Activated naive CD8-positive, alpha-beta T cell (primary cell): Measurements from ENCODE around the gene PRPF8.
"Not testable (repeated sequence)": the region's sequence is repeated elsewhere in the genome, so short reads cannot be mapped to it uniquely, and the experiment has no call there.

Experiments used
- H3K27ac Mint-ChIP-seq: one replicate; pipeline ENCODE4 v1.8.0; 2021; ENCODE audit warnings: mixed read lengths
- H3K27me3 Mint-ChIP-seq: one replicate; pipeline ENCODE4 v1.8.0; 2021; ENCODE audit warnings: mixed read lengths
- H3K36me3 Mint-ChIP-seq: one replicate; pipeline ENCODE4 v1.8.0; 2021; ENCODE audit warnings: mixed read lengths
- H3K4me1 Mint-ChIP-seq: one replicate; pipeline ENCODE4 v1.8.0; 2021; ENCODE audit warnings: low read depth, mixed read lengths
- H3K4me3 Mint-ChIP-seq: one replicate; pipeline ENCODE4 v1.8.0; 2021; ENCODE audit warnings: mild to moderate bottlenecking, mixed read lengths
- H3K9me3 Mint-ChIP-seq: one replicate; pipeline ENCODE4 v1.8.0; 2021; ENCODE audit warnings: low read depth, mixed read lengths

Gene PRPF8

DNA sequence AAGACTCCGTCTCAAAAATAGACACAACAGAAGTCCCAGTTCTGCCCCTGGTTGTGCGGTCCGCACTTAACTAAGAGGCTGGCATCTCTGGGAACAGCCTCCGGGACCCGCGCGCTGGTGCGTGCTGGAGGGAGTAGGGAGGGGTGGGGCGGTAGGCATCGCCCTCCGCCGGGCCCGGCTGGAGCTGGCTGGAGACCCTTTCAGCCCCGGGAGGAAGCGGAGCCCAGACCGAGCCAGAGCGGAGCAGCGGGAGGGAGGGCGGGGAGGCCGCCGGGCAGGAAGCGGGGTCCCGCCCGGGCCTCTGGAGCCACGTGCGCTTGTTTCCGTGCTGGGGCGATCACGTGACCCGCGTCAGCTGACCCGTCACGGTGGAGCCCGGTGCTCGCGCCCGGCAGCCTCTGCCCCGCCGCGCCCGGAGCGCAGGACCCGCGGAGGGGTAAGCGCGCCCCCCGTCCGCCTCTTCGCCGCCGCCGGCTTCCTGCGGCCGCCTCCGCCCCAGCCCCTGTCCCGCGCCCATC, 39.7 kb upstream of the PRPF8 start, which contains the start of gene WDR81:
Gene WDR81 (plus strand): TSS at position 354 of the 518 bp plus-strand sequence. CDS start 256 bp downstream, outside the sequence.
- Mint-ChIP-seq H3K9me3 (no peaks in the 10 kb centered on the region), H3K27ac (peak within 1 kb of the TSS; percentile 66), H3K27me3 (no peaks in the 10 kb centered on the region), H3K4me1 (peaks cover 32% of the 10 kb centered on the region), H3K4me3 (peak within 1 kb of the TSS; percentile 82), H3K36me3 (no peaks in the 10 kb centered on the region)

DNA sequence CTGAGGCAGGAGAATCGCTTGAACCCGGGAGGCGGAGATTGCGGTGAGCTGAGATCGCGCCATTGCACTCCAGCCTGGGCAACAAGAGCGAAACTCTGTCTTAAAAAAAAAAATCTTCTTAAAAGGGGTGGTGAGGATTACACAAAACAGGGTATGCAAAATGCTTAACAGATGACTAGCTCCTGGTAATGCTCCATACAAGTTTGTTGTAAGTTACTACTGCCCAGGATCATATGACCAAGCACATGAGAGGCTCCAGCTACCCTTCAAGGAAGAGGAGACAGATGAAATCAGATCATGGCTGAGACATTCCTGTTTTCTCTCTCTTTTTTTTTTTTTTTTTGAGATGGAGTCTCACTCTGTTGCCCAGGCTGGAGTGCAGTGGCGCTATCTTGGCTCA, 37.4 kb upstream of the PRPF8 start:
- H3K36me3 Mint-ChIP-seq, H3K27ac Mint-ChIP-seq, H3K27me3 Mint-ChIP-seq, H3K9me3 Mint-ChIP-seq, H3K4me3 Mint-ChIP-seq: not testable (repeated sequence)
- H3K4me1 Mint-ChIP-seq, result peaks cover 34% of the 10 kb centered on the region

DNA sequence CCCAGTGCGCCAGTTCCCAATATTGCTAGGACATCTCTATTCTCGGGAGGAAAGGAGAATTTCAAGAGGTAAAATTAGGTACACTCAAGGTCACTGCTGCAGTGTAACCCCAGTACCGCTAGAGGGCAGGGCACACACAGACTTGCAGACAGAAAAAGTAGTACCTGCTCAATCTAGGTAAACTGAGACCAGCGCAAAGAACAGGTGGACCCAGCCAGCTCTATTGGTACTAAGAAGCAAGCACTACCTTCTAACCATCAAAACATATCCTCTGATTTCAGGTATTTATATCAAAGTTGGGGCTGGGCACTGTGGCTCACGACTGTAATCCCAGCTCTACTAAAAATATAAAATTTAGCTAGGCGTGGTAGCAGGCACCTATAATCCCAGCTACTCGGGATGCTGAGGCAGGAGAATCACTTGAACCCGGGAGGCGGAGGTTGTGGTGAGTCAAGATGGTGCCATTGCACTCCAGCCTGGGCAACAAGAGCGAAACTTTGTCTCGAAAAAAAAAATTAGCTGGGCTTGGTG, 36.3 kb upstream of the PRPF8 start:
- H3K9me3 Mint-ChIP-seq, result no peaks in the 10 kb centered on the region
- H3K36me3 Mint-ChIP-seq, result no peaks in the 10 kb centered on the region
- H3K4me3 Mint-ChIP-seq, result no peak overlapping the region
- H3K27ac Mint-ChIP-seq, result peak overlapping the region; percentile 30
- peaks cover 37% of the 10 kb centered on the region for H3K4me1 Mint-ChIP-seq
- no peaks in the 10 kb centered on the region for H3K27me3 Mint-ChIP-seq

DNA sequence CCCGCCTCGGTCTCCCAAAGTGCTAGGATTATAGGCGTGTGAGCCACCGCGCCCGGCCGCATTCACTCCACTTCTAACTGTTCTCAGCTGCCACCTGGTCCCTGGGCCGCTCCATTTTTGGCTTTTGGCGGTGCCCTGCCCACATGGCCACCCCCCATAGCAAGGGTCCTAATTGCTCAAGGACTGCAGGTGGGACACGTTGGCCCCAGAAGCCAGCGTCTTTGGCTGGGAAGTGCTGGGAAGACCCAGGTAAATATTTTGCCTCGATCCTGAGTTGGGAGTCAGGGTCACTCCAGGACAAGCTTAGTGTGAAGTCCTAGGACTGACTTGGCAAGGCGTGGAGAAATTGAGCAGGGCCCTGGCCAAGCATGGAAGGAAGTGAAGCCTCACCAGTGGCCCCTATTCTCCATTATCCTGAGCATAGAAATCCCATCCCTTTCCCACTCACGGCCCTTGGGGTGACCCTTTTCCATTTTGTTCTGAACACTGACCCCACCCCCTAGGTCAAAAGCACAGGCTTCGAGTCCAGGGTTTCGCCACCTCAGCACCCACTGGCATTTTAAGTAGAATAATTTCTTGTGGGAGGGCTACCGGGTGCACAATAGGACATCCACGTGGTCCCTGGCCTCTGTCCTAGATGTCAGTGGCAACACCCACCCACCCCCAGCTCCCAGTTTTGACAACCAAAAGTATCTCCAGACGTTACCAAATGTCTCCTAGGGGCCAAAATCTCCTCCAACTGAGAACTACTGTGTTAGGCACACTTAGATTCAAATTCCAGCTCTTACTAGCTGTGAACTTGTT, 33.9 kb upstream of the PRPF8 start:
- Mint-ChIP-seq H3K4me1 (peaks cover 34% of the 10 kb centered on the region), H3K36me3 (no peaks in the 10 kb centered on the region), H3K27ac (peak overlapping the region; percentile 98), H3K27me3 (peaks cover 1% of the 10 kb centered on the region), H3K4me3 (peak overlapping the region; percentile 94), H3K9me3 (no peaks in the 10 kb centered on the region)

DNA sequence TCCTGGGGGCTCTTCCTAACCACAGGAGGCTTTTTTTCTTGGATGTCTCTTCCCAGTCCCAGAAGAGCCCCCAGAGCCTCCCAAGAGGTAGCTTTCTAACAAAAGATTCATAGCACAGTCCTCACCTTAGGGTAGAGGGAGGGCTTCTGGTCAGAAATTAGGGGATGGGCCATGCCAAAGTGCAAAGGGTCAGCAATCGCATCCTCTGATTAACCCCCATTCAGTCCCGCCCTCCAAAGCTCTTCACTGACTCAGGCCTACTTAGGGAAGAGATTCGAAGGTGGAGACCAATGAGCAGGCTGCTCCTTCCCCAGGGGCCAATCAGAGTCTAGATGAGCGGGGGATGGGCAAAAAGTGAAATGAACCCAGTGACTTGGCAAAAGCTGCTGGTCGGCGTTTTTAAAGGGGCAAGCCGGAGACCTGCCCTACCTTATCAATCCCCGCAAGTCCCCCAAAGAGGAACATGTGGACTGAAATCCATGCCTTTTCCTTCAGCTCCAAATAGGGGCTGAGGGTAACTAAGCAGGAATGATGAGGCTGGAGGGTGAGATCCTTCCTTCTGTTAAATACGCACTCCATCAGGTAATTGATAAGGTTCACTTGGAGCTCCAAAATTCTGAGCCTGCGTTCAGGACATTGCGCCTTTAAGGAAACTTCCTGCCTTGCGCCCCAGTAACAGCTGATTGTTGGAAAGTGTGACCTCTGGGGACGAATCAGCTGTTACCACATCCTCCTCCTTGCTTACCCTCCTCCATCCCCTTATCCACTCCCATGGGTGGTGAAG, 32.4 kb upstream of the PRPF8 start:
- Mint-ChIP-seq H3K9me3 (no peaks in the 10 kb centered on the region), H3K27ac (peak overlapping the region; percentile 98), H3K4me1 (peaks cover 28% of the 10 kb centered on the region), H3K27me3 (peaks cover 1% of the 10 kb centered on the region), H3K4me3 (peak overlapping the region; percentile 94), H3K36me3 (no peaks in the 10 kb centered on the region)

DNA sequence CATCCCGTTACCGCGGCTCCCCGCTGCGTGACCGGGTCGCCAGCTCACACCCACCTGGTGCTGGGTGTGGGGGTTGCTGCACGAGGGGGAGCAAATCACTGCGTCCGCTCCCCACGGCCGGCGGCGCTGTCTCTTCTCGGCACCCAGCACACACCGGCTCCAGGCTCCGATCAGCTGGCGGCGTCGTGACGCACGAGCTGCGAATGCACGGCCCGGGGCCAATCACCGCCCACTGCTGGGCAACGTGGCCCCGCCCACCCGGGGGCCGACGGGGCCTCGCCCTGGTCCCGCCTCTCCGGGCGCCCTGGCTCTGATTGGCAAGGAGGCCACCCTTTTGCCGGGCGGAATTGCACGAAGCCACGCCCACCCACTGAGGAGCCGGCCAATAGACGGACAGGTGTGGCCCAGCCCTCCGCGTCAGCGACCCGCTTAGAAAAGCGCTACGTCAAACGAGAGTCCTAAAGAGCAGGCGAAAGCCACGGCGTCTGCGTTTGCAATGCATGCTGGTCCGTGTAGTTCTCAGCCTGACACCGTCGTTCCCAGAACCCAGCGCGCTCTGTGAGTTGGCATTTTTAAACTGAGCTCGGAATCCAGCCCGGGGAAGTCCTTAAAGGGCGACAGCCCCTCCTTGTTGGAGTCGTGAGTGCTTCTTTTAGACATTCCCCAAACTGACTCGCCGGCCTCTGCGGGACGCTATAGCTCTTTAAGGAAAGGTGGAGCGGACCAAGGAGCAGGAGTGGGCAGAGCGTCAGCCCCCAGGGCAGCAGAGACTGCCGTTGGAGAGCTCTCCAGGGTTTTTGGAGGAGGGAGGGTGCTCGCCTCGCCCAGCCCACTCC, 31.6 kb upstream of the PRPF8 start:
- peak overlapping the region; percentile 98 for H3K27ac Mint-ChIP-seq
- H3K27me3 Mint-ChIP-seq, result peaks cover 1% of the 10 kb centered on the region
- peak overlapping the region; percentile 94 for H3K4me3 Mint-ChIP-seq
- no peaks in the 10 kb centered on the region for H3K9me3 Mint-ChIP-seq
- no peaks in the 10 kb centered on the region for H3K36me3 Mint-ChIP-seq
- H3K4me1 Mint-ChIP-seq, result peaks cover 31% of the 10 kb centered on the region

DNA sequence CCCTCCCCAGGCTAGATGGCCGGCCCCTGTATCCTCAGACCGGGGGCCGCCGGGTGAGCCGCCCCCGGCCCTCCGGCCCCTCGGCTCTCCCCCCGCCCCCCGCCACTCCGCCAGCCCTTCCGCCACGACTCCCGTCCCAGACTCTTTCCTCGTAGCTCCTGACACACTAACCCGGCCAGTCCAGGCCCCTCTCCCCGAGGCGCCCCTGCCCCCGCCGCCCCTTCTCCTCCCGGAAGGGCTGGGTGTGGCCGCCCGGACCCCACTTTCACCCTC, 31.1 kb upstream of the PRPF8 start:
- no peaks in the 10 kb centered on the region for H3K9me3 Mint-ChIP-seq
- H3K4me3 Mint-ChIP-seq, result peak overlapping the region; percentile 94
- H3K36me3 Mint-ChIP-seq, result no peaks in the 10 kb centered on the region
- no peak overlapping the region for H3K27ac Mint-ChIP-seq
- peaks cover 1% of the 10 kb centered on the region for H3K27me3 Mint-ChIP-seq
- peaks cover 34% of the 10 kb centered on the region for H3K4me1 Mint-ChIP-seq

DNA sequence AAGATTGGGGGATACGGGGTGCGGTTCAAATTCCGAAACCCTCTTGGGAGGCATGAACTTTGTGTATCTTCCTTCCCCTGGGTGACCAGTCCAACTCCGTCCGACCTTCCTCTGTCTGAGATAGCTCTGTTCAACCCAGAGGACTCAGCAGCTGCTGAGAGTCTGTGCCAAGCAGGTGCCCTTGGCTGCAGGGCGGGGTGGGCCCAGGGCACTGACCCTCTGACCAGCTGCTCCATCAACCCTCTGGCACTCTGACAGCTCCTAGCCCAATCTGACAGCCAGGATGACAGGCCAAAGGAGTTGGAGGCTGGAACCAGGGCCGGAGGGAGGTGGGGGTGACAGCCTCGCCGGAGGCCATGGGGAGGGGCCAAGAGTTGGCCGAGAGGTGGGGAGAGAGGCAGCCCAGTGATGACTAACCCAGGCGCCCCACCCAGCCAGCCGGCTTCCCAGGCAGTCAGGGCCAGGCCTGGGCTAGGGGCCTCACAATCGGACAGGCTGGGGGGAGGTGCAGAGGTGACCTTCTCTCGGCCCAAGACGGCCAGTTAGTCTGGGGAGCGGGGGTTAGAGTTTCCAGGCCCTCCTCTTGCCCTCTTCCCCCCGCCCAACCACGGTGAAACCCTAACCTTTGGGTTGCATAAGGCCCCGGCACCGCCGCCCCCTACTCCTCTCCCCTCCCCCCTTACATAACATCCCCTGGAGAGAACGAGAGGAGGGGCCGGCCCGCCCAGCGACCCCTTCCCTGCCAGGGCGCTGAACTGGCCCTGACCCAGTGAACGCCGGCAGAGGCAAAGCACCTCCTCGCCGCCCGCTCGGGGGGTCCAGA, 30.5 kb upstream of the PRPF8 start:
- no peaks in the 10 kb centered on the region for H3K36me3 Mint-ChIP-seq
- H3K4me3 Mint-ChIP-seq, result peak overlapping the region; percentile 68
- H3K4me1 Mint-ChIP-seq, result peaks cover 35% of the 10 kb centered on the region
- no peak overlapping the region for H3K27ac Mint-ChIP-seq
- no peaks in the 10 kb centered on the region for H3K9me3 Mint-ChIP-seq
- peaks cover 1% of the 10 kb centered on the region for H3K27me3 Mint-ChIP-seq

DNA sequence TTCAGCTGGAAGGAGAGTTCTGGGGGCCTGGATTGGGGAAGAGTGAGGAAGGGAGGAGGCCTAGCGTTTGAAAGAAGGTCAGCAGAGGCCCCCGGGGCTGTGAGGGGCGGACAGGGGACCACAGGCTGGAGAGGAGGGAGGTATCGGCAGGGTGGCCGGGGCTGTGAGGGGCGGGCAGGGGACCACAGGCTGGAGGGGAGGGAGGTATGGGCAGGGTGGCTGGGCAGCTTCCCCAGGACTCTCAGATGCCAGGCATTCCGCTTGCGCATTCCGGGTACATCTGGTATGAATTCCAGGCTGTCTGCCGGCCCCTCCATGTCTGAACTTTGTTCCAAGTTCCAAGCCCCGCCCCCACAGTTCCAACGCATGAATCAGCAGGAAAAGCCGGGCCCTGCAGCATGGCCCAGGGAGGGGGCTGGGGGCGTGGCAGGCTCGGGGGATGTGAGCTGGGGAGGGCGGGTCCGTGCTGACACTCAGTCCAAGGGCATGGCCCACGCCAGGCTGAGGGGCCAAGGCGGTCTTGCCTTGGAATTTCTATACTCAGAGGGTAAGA, 29.8 kb upstream of the PRPF8 start:
- peaks cover 35% of the 10 kb centered on the region for H3K4me1 Mint-ChIP-seq
- H3K27ac Mint-ChIP-seq, result no peak overlapping the region
- no peaks in the 10 kb centered on the region for H3K36me3 Mint-ChIP-seq
- peaks cover 1% of the 10 kb centered on the region for H3K27me3 Mint-ChIP-seq
- H3K9me3 Mint-ChIP-seq, result no peaks in the 10 kb centered on the region
- peak overlapping the region; percentile 68 for H3K4me3 Mint-ChIP-seq

DNA sequence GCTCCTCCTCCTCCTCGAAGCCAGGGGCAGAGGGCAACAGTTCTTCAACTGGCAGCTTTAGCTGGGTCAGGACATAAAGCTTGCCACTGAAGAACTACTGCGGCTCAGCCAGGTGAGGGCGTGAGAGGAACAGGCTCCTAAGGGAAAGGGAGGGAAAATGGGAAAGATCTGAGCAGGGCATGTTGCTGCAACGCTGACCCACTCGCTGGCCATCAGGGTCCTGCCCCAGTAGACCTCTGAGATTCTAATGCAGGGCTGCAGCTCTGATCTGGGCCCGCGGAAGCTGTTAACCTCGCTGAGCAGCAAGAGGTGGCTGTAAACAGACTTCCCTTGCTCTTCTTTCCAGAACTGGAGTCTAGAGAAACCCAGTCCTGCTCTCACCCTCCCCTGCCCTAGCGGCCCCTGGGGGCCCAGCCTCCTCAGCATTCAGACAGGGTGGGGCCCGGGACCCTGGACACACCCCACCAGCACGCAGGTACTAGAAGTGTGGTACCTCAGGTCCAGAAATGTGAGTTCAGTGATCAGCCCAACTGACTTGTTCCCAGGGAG, 29.3 kb upstream of the PRPF8 start:
- Mint-ChIP-seq H3K4me3 (peak overlapping the region; percentile 57), H3K4me1 (peaks cover 37% of the 10 kb centered on the region), H3K27ac (no peak overlapping the region), H3K36me3 (no peaks in the 10 kb centered on the region), H3K9me3 (no peaks in the 10 kb centered on the region), H3K27me3 (peaks cover 1% of the 10 kb centered on the region)

DNA sequence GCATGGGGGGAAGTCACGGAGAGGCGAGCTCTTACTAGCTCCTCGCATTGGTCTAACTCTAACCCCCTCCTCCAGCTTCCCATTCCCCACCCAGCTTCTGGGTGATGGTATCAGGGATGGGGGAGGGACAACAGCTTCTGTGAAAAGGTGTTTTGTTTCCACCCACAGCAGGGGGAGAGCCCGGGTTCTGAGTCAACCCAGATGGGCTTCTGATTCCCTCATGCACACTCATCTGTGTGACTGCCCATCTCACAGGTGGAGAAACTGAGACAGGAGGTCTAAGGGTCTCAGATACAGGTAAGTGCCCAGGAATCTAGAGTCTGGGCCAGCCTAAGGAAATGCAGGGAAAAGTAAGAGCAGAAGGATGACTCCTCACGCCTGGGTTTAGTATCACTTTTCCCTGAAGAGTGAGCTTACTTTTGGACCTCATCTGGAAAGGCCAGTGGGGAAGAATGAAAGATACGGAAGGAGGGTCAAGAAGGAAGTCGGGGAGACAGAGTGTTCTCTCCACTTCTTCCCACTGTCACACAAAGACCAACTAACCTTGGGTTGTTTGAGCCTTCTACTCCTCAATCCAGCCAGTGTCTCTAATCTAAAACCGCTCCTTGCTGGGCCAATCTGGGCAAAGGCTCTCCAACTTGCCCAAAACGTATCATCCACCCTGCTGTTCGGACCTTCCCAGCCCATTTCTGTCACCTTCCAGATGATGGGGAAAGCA, 28.7 kb upstream of the PRPF8 start:
- no peaks in the 10 kb centered on the region for H3K36me3 Mint-ChIP-seq
- H3K27ac Mint-ChIP-seq, result no peak overlapping the region
- peaks cover 39% of the 10 kb centered on the region for H3K4me1 Mint-ChIP-seq
- no peaks in the 10 kb centered on the region for H3K9me3 Mint-ChIP-seq
- no peak overlapping the region for H3K4me3 Mint-ChIP-seq
- H3K27me3 Mint-ChIP-seq, result peaks cover 1% of the 10 kb centered on the region

DNA sequence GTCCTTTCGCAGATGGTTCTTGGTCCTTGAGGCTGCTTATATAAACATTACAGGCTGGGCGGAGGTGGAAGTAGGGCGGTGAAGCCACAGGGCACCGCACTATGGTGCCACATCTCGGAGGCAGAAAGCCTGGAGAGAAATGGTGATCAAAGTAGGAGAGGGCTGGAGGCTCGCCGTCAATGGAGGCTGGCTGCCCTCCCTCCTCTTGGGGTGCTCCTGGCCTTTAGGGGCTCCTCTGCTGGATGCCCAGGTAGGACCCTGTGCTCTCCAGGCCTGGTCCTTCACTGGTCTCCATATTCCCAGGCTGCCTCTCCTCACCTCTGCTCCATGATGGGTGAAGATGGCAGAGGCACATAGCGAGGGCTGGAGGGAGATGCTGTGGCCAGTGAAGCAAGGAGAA, 27.6 kb upstream of the PRPF8 start:
- H3K4me1 Mint-ChIP-seq, result peaks cover 29% of the 10 kb centered on the region
- H3K27ac Mint-ChIP-seq, result no peak overlapping the region
- no peaks in the 10 kb centered on the region for H3K9me3 Mint-ChIP-seq
- H3K36me3 Mint-ChIP-seq, result no peaks in the 10 kb centered on the region
- H3K4me3 Mint-ChIP-seq, result no peak overlapping the region
- peaks cover 2% of the 10 kb centered on the region for H3K27me3 Mint-ChIP-seq

DNA sequence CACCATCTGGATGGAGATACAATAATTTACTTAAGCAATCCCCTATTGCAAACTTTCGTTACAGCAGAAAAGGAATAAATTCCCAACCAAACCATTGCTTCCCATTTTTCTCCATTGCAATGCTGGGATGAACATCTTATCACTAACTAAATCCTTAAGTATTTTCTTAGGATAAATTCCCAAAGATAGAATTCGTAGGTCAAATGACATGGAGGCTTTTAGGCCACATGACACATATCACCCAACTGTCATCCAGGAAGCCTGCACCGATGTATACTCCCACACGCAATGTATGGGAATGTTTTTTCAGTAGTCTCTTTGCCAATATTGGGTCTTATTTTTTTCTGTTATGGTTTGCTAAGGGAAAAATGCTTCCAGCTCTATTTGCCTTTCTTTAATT, 27.1 kb upstream of the PRPF8 start:
- peak overlapping the region; percentile 44 for H3K4me3 Mint-ChIP-seq
- peaks cover 4% of the 10 kb centered on the region for H3K27me3 Mint-ChIP-seq
- peaks cover 25% of the 10 kb centered on the region for H3K4me1 Mint-ChIP-seq
- no peak overlapping the region for H3K27ac Mint-ChIP-seq
- H3K9me3 Mint-ChIP-seq, result no peaks in the 10 kb centered on the region
- H3K36me3 Mint-ChIP-seq, result no peaks in the 10 kb centered on the region
